Subcutaneous adipose tissue (tissue), 4 donors: Measurements from ENCODE around the gene SGPP2. TPM values are rescaled to one million over a fixed set of nuclear protein-coding genes. Genes with fewer than 3 reads are reported as not detected.

Source experiments
- total RNA-seq, 4 donors: library from RNA; depleted of rRNA; stranded (reverse); fragments of >200 nt; gene quantifications; one replicate each; pipeline ENCODE4 v1.1.0, GENCODE V29; 2016
- TF ChIP-seq, protein P1 (sequence below): fragments of 450-650 bp; IDR thresholded peaks from one replicate; pipeline ENCODE4 v1.5.1; 2016; ENCODE audit warnings: low read depth, mild to moderate bottlenecking, control low read depth, antibody characterized with exemption, moderate library complexity

Gene SGPP2
- total RNA-seq, 4 donors from 2014 or later = 0.16 TPM; not detected in 3

DNA sequence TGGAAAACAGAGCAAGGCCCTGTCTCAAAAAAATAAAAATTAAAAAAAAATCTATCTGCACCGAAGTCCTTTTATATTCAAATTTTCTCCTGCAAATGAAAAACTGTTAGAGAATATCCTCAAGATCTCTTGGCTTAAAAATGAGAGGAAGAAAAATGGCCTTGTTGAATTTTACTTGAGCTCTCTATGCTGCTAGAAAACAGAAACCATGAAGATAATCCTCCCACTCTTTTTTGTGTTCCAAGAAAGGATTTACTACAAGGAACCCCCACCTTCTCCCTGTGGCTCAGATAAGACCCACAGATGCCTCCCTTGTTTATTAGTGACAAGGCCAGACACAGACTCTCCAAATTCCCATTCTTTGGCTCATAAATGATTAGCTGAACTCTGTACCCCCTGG lies 71.0 kb downstream of the SGPP2 start:
- TF ChIP-seq, protein P1, sequence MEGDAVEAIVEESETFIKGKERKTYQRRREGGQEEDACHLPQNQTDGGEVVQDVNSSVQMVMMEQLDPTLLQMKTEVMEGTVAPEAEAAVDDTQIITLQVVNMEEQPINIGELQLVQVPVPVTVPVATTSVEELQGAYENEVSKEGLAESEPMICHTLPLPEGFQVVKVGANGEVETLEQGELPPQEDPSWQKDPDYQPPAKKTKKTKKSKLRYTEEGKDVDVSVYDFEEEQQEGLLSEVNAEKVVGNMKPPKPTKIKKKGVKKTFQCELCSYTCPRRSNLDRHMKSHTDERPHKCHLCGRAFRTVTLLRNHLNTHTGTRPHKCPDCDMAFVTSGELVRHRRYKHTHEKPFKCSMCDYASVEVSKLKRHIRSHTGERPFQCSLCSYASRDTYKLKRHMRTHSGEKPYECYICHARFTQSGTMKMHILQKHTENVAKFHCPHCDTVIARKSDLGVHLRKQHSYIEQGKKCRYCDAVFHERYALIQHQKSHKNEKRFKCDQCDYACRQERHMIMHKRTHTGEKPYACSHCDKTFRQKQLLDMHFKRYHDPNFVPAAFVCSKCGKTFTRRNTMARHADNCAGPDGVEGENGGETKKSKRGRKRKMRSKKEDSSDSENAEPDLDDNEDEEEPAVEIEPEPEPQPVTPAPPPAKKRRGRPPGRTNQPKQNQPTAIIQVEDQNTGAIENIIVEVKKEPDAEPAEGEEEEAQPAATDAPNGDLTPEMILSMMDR = no peak

DNA sequence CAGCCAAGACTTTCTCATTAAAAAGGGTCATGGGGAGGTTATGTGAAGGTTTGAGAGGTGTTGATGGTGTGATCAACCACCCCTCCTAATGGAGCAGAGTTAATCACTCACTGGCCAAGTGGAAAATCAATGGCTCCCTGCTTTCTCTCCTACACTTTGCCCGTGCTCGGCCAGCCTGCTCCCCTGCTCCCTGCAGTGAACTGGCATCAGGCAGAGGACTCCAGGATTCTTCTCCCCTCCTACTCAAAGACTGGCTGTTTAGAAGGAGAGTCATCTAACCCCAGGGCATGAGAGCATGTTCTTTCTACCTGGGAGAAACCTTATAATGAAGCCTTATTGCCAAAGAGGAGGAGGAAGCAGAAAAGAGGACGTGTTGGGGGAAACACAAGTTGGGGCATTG lies 74.9 kb downstream of the SGPP2 start:
- TF ChIP-seq, protein P1 = no peak

DNA sequence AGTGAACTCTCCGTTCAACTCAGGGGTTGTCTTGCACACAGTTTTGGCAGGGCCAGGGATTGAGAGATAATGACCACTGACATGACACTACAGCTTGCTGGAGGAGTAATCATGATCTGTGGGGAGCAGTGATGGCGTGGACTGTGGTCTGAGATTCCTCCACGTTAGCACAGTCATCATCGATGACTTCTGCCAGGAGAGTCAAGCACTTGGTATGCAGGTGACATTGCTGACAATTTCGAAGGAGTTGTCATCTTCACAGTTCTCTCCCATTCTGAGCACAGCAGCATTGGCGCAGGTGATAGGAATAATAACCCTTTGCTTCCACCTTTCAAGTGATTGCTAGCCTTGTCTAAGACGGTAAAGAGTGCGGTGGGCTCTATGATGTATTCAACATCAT lies 79.8 kb downstream of the SGPP2 start:
- TF ChIP-seq, protein P1 = no peak

DNA sequence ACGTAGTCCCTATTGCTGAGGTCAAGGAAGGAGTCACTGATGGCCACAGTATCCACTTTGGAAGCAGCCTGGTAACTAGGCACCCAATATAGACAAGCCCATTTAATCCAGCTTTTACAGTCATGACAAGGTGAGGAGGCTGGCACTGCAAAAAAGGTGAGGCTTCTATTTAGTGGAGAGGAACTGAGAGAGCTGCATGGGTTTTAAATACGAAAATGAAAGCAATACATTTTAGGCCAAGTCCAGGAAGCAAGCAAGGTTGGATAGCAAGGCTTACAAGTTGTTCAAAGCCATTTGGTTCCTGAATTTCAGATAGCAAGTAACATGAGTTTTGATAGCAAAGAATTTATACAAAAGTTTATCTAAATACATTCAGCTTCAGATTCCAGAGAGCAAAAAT lies 80.4 kb downstream of the SGPP2 start:
- TF ChIP-seq, protein P1 = no peak

DNA sequence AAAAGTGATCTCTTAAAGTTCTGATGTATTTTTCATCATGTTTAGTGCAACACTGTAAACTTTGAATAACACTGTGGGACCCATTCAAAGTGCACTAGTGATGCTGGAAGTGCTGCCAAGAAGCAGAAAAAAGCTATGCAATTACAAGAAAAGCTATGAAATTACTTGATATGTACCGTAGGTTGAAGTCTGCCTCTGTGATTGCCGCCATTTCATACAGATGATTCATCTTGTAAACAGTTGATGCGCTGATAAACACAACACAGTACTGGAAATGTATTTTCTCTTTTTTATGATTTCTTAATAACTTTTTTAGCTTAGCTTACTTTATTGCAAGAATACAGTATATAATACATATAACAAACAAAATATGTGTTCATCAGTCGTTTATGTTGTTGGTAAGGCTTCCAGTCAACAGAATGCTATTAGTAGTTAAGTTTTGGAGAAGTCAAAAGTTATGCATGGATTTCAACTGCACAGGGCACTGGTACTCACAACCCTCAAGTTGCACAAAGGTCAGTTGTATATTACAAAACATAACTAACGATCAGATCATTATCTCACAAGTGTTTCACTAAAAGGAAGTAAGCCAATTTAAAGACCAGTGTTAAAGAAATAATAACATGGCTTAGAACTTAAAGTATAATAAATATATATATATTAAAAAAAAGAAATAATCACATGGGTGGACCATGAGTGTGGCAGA lies 82.0 kb downstream of the SGPP2 start:
- TF ChIP-seq, protein P1 = no peak

DNA sequence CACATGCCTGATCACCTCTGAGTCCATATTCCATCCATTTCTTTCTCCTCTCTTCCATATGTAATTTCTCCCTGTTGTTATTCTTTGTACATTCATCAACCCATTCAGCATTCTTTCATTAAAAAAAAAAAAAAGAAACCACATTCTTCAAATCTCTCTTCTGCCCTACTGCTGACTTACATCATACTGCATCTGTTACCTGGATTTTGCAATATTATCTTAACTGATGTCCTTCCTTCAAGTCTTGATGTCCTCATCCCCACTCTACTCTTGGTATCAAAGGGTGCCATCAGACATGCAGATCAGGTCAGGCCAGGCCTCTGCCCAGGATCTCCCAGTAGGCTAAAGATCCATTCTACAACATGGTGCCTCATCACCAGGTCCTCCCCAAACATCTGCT lies 90.6 kb downstream of the SGPP2 start:
- TF ChIP-seq, protein P1 = no peak

DNA sequence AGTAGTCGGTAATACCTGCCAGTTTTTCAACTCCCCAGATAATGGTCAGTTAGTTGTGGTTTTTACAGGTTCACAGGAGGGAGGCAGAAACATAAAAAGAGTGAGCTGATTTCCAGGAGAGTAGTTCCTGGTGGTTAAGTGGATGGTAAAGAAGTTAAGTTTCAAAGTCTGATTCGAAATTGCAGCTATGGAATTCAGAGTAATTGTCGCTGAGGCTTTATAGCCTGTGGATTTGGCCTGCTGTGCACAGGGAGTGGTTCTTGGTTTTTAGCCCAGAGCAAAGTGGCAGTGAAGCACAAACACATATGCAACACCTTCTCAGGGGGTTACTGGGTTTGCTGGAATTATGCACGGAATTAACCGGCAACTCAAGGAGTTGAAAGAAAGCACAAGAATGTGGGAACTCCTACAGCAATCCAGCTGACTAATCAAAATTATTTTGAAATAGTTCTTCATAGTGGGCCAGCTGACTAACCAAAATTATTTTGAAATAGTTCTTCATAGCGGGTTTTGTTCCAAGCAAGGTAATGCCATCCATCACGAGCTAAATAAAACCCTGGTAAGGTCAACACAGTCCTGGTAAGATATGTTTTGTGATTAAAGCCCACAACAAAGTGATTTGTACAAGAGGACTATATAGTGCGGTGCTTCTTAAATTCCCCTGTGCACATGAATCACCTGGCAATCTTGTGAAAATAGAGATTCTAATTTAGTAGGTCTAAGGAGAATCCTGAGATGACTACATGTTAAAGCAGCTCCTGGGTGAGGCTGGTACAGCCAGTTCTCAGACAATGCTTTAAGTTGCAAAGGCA lies 94.4 kb downstream of the SGPP2 start:
- TF ChIP-seq, protein P1 = no peak
